Kidney epithelial cell (primary cell): ENCODE measurements around the gene HSPA4. TPM values are rescaled to one million over a fixed set of nuclear protein-coding genes. Genes with fewer than 3 reads are reported as not detected.
"Not testable (repeated sequence)": the region's sequence is repeated elsewhere in the genome, so short reads cannot be mapped to it uniquely, and the experiment has no call there.

ENCODE experiments used
- DNase-seq: peaks from one replicate; pipeline ENCODE4 v3.0.0-alpha.2; 2010; ENCODE audit warnings: low read depth
- H3K27me3 ChIP-seq: 2 replicates; pipeline ENCODE4 v1.6.0; 2011; ENCODE audit warnings: low read length; ENCODE audit not compliant: control insufficient read depth, insufficient read depth
- H3K36me3 ChIP-seq: 2 replicates; pipeline ENCODE4 v1.5.1; 2011; ENCODE audit warnings: low read length; ENCODE audit not compliant: control insufficient read depth, insufficient read depth
- H3K4me3 ChIP-seq: 2 replicates; pipeline ENCODE4 v1.5.1; 2011; ENCODE audit warnings: low read depth, mild to moderate bottlenecking, control low read depth, low read length
- total RNA-seq: library from RNA; depleted of rRNA; stranded (reverse); fragments of >200 nt; gene quantifications from 2 replicates; pipeline ENCODE4 v1.2.3, GENCODE V29; 2015
- TF ChIP-seq, protein P1 (sequence below): IDR thresholded peaks from 2 replicates; pipeline ENCODE4 v1.5.1; 2011; ENCODE audit warnings: mild to moderate bottlenecking, moderate library complexity, low read length, control low read depth, inconsistent platforms; ENCODE audit not compliant: insufficient read depth, poor library complexity, severe bottlenecking

HSPA4 gene
- total RNA-seq, 1 donor from 2014 or later = 95.9 TPM

DNA sequence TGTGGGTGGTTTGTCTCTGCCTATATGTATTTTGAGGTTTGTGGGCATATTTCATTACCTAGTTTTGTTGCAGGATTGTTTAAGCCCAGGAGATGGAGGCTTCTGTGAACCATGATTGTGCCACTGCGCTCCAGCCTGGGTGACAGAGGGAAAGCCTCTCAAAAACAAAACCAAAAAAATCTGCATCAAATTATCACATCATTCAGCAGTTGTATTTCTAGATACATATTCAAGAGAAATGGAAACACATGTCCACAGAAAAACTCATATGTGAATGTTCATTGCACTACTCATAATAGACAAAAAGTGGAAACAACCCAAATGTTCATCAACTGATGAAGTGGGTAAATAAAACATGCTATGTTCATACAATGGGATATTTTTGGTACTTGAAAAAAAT lies 29.9 kb downstream of the HSPA4 start:
- H3K27me3 ChIP-seq = no peaks in the 10 kb centered on the region
- DNase-seq = no peak
- no peaks in the 10 kb centered on the region for H3K36me3 ChIP-seq
- H3K4me3 ChIP-seq = no peak overlapping the region
- TF ChIP-seq, protein P1, sequence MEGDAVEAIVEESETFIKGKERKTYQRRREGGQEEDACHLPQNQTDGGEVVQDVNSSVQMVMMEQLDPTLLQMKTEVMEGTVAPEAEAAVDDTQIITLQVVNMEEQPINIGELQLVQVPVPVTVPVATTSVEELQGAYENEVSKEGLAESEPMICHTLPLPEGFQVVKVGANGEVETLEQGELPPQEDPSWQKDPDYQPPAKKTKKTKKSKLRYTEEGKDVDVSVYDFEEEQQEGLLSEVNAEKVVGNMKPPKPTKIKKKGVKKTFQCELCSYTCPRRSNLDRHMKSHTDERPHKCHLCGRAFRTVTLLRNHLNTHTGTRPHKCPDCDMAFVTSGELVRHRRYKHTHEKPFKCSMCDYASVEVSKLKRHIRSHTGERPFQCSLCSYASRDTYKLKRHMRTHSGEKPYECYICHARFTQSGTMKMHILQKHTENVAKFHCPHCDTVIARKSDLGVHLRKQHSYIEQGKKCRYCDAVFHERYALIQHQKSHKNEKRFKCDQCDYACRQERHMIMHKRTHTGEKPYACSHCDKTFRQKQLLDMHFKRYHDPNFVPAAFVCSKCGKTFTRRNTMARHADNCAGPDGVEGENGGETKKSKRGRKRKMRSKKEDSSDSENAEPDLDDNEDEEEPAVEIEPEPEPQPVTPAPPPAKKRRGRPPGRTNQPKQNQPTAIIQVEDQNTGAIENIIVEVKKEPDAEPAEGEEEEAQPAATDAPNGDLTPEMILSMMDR = no peak

DNA sequence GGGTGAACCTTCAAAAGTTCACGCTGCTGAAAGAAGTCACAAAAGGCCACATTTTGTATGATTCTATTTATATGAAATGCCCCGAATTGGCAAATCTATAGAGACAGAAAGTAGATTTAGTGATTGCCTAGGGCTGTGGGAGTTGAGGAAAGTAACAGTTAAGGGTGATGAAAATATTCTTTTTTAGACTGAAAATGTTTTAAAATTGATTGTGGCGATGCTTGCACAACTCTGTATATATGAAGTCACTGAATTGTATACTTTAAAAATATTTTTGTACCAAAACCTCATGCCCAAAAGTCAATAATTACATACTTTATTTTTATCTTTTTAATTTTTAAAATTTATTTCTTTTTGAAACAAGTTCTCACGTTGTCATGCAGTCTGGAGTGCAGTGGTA lies 30.3 kb downstream of the HSPA4 start:
- Histone ChIP-seq H3K36me3 (no peaks in the 10 kb centered on the region), H3K27me3 (no peaks in the 10 kb centered on the region), H3K4me3 (no peak overlapping the region)
- no peak for DNase-seq
- TF ChIP-seq, protein P1 = no peak

DNA sequence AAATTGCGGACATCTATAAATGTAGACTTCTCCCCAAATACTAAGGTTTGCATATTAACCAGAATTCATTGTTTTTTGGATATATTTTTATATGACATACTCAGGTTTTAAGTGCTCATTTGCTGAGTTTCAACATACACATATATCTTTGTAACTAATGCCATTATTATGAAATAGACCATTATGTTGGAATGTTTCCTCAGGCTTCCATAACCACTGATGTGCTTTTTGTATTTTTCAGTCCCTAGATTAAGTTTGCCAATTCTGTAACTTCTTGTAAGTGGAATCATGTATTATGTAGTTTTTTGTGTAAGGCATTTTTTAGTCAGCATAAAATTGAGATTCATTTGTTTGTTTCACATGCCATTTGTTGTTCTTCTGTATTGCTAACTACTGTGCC lies 32.1 kb downstream of the HSPA4 start:
- Histone ChIP-seq H3K36me3 (no peaks in the 10 kb centered on the region), H3K27me3 (no peaks in the 10 kb centered on the region), H3K4me3 (no peak overlapping the region)
- DNase-seq = no peak
- TF ChIP-seq, protein P1 = no peak

DNA sequence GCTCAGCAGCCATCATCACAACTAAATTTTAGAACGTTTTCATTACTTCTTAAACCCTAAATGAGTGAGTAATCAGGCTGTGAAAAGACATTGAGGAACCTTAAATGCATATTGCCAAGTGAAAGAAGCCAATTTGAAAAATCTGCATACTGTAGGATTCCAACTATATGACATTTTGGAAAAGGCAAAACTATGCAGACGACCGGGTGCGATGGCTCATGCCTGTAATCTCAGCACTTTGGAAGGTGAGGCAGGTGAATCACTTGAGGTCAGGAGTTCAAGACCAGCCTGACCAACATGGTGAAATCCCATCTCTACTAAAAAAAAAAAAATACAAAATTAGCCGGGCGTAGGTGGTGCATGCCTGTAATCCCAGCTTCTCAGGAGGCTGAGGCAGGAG lies 33.4 kb downstream of the HSPA4 start:
- not testable (repeated sequence) for H3K36me3 ChIP-seq, H3K4me3 ChIP-seq, DNase-seq, H3K27me3 ChIP-seq

DNA sequence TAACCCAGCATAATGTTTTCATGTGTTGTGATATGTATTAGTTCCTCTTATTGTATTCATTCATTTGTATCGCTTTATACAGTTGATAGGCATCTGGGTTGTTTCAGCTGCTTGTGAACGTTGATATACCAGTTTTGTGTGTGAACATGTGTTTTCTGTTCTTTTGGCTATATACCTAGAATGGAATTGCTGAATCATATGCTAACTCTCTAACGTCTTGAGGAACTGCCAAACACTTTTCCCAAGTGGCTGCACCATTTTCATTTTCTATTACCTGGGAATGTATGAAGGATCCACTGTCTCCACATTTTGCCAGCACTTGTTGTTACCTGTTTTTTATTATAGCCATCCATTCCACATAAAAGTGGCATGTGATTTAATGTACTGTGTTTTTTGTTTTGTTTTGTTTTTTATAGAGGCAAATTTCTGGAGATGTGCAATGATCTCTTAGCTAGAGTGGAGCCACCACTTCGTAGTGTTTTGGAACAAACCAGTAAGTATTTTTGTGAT lies 34.6 kb downstream of the HSPA4 start:
- DNase-seq = no peak
- H3K36me3 ChIP-seq = no peaks in the 10 kb centered on the region
- no peak overlapping the region for H3K4me3 ChIP-seq
- no peaks in the 10 kb centered on the region for H3K27me3 ChIP-seq
- TF ChIP-seq, protein P1 = no peak

DNA sequence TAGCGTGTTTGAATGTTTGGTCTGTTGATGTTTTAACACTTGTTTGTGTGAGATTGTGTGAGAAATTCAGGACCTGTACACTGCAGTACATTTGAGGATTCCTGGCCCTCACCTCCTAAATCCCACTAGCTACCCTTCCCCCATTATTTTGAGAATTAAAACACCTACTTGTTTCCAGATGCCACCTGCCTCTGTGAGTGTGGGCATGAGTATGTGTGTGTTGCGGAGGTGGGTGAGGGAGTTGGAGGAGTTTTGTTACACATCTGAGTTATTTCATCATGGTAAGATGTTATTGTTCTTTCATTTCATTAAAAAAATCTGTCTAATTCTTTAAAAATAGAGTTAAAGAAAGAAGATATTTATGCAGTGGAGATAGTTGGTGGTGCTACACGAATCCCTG lies 36.3 kb downstream of the HSPA4 start:
- H3K4me3 ChIP-seq = no peak overlapping the region
- no peaks in the 10 kb centered on the region for H3K27me3 ChIP-seq
- no peak for DNase-seq
- H3K36me3 ChIP-seq = no peaks in the 10 kb centered on the region
- TF ChIP-seq, protein P1 = no peak
